ENCODE measurements around the gene MBD4.
"Not testable (repeated sequence)": the region's sequence is repeated elsewhere in the genome, so short reads cannot be mapped to it uniquely, and the experiment has no call there.

Gene MBD4

DNA sequence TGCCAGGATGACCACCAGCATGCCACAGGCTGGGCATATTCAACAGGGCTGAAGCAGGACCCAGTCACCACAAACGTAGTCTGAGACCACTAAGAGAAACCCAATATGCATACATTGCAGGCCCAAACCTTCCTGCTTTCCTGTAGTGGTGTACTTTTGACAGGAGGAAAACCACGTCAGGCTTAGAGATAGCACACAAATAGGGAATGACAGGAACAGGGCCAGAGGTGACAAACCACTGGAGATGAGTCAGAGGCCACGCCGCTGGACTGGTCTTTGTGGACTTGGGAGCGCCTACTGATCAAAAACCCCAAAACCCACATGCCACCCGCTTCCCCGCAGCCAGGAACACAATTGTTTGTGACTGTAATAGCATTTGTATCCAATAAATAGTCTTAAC, 7.7 kb downstream of the MBD4 start:
- no peak for DNase-seq (ENCODE audit: low read depth in 2 of 2)

DNA sequence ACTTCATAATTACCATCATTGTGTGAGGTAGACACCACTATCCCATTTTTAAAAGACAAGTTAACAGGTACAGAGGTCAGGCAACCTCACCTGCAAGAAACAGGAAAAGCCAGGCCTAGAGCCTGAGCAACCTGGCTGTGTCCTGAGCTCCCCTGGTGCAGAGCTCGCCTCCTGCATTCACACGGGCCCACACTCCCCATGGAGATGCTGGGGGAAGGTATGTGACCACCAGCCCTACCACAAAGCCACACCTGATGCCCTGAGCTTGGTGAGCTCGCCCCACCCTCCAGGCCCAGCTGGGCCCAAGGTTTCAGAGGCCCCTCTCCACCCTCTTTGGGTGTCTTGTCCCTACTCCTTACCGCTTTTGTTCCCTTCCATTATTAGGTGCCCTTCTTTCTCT, 10.1 kb downstream of the MBD4 start:
- no peak for DNase-seq (ENCODE audit: low read depth in 2 of 2)

DNA sequence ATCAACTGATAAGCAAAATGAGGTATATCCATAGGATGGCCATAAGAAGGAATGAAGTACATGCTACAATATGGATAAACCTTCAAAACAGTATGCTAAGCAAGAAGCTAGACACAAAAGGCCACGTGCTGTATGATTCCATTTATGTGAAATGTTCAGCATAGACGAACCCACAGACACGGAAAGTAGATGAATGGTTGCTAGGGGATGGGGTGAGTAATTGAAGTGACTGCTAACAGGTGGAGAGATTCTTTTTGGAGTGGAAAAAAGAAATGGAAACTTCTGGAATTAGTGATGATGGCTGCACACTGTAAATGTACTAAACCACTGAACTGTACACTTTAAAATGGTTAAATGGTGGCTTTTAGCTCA, 10.7 kb downstream of the MBD4 start:
- DNase-seq (ENCODE audit: low read depth in 2 of 2) = no peak

DNA sequence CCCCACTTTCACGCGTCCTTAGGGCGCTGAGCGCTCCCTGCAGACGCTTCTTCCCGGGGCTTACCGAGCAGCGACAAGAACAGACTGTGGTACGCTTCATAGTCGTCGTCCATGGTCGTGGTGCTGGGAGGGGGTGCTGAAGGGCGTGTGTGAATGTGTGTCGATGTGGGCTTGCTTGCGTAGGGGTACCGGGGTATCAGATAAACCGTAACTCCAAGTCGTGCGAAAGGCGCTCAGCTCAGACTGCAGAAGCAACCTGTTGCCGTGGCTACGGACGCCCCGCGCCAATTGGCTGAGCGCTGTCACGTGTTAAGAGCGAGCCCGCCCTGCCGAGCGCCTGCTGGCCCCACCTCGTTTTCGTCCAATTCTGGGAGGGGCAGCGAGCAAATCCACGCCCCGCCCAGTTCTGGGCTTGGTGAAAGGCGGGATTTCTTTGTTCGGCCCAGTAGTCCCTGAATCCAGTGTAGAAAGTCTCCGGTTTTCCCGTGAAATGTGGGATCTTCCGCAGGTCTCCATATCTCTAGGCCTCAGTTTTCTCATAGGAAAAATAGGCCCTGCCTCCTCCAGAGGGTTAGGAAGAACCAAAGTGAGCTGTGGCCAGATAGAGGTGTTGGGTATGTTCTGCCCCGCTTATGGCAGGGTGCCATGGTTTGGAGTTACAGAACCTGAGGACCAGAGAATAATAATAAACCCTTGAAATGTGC, 11.2 kb downstream of the MBD4 start, which contains the start of gene EFCAB12:
TSS of gene EFCAB12 (minus strand) at position 261 of the 704 bp plus-strand sequence. CDS start at position 113, 148 bp downstream.
- DNase-seq (ENCODE audit: low read depth in 2 of 2) = peak; percentile 62 to 66

DNA sequence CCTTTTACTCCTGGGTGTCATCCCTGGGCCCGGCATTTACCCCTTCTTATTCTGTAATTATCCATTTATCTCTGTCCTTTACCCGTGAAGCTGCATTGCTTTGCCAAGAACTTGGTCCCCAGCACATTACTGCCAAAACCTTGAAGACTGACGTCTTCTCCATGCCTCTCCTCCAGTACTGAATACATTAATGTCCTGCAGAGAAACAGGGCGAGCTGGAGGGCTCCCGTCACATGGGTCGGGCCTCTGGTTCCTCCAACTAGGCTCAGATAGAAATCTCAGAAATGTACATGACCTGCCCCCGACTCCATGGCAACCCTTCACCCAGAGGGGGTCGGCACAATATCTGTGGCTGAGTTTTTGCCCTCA, 11.8 kb downstream of the MBD4 start:
- DNase-seq (ENCODE audit: low read depth in 2 of 2) = no peak

DNA sequence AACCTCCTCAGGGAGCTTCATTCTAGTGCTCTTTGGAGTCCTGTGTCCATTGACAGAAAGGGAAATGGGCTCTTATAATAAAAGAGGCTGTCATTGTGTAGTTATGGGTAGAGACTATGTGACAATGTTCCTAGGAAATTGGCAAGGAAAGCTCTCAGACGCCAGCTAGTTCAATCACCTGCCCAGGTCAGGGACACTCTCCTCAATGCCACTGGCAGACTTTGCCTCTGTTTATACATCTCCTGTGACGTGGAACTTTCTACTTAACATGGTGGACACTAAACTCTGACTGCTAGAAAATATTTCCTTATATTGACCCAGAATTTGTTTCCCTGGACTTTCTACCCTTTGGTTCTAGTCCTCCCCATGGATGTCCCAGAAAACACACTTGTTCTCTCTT, 14.1 kb downstream of the MBD4 start:
- DNase-seq (ENCODE audit: low read depth in 2 of 2) = no peak

DNA sequence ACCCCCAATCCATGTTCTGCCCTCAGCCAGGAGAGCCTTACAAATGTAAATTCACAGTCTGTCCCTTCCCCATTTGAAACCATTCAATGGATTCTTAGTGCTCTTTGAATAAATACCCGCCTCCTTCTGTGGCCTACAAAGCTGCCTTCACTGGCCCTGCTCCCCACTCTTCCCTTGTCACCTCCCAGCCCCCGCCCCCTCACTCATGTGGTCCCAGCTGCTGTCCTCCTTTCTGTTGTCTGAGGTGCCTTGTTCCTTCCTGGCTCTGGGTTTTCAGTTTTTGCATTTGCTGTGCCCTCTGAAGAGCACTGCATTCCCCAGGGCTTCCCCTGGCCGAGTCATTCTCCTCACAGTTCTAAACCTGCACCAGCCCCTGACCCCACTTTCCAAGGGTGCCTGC, 14.5 kb downstream of the MBD4 start:
- DNase-seq (ENCODE audit: low read depth in 2 of 2) = no peak

DNA sequence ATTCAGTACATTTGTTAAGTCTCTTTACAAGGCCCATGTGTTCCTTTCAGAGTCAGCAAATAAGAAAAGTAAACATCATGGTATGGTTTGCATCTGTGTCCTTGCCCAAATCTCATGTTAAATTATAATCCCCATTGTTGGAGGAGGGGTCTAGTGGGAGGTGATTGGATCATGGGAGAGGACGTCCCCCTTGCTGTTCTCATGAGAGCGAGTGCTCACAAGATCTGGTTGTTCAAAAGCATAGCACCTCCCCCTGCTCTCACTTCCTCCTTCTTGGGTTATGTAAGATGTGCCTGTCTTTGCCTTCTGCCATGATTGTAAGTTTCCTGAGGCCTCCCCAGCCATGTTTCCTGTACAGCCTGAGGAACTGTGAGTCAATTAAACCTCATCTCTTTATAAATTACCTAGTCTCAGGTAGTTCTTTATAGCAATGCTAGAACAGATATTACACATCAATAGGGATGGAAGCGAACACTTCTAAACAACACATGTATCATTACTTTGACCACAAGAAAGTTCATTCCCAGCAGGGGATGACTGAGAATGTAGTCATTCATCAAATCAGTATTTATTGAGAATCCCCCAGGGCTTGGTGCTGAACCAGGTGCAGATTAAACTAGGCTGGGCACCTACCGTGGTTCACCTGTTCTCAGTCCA, 15.4 kb downstream of the MBD4 start:
- DNase-seq (ENCODE audit: low read depth in 2 of 2) = no peak

DNA sequence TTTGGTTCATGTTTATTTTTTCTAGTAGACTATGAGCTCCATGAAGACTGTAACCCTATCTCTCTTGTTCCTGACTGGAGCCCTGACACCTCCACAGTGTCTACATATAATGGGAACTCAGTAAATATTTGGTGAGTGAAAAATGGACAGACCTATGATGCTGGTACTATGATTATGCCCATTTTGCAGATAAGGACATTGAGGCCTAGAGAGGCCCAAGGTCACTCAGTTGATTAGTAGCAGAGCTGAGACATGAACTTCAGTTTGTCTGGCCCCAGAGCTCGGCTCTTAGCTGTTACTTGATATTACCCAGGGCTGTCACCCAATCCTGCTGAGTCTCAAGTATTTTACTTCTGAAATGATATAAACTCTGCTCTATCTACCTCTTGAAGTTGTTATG, 16.9 kb downstream of the MBD4 start:
- DNase-seq (ENCODE audit: low read depth in 2 of 2) = no peak

DNA sequence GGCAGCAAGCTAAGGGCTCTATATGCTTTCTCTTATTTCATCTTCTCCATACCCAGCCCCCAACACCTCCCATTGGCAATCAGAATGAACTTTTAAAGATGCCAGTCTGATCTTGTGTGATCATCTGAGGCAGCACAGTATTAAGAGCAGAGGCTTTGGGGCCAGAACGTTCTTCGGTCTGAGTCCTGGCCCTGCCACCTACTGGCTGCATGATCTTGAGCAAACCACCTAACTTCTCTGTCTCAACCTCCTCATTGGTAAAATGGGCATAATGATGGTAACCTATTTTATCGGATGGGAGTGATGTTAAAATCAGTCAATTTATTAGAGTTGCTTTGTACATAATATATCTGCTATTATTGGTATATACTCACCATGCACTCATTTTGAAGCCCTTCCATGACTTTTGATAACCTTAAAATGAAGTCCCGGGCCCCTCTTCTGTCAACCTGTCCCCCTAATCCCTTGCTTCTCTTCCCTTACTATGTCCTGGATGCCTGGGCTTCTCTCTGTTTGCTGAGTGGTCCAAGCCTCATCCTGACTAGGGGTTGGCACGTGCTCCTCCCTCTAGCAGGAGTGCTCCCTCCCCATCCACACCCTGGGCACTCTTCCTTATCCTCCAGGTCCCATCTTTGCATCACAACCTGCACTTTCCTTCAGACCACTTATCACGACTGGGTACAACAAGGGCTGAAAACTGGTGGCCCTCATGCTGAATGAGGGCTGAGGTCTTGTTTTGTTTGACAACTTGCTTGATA, 17.6 kb downstream of the MBD4 start:
- no peak for DNase-seq (ENCODE audit: low read depth in 2 of 2)

DNA sequence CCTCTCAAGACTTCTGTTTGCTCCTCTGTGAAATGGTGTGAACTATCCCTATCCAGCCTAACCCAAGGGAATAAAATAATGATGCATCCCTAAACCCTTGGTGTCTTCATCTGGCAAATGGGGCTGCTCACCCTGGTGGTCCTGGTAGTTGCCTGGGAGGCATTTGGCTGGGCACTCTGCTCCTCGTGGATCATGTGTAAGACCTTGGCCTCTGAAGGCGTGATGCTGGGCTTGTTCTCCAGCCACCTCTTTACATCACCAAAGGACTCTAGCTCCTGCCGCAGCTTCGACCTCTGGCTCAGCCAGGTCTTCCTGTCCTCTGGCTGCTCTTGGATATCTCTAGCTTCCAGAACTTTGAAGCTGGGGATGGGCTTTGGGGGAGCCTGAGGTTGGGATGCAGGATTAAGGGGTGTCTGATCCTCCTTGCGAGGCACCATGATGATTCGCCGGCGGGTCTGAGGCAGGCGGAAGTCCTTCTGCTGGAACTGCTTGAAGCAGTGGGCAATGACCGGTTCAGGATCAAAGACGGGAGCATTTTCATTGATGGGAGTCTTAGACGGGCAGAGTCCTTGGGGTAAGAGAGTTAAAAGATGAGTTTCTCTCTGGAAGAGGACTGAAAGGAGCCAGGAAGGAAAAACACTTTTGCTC, 18.4 kb downstream of the MBD4 start:
- no peak for DNase-seq (ENCODE audit: low read depth in 2 of 2)

DNA sequence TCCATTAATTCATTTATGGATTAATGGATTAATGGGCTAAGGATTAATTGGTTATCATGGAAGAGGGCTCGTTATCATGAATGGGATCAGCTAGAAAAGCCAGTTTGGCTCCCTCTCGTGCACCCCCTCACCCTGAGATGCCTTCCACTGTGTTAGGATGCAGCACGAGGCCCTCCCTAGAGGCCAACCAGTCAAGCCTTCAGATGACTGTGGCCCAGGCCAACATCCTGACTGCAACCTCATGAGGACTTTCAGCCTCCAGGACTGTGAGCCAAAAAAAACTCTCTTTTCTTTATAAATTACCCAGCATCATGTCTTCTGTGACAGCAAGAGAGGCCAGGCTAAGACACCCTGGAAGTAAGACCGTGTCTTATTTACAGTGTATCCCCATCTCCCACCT, 20.3 kb downstream of the MBD4 start:
- no peak for DNase-seq (ENCODE audit: low read depth in 2 of 2)

DNA sequence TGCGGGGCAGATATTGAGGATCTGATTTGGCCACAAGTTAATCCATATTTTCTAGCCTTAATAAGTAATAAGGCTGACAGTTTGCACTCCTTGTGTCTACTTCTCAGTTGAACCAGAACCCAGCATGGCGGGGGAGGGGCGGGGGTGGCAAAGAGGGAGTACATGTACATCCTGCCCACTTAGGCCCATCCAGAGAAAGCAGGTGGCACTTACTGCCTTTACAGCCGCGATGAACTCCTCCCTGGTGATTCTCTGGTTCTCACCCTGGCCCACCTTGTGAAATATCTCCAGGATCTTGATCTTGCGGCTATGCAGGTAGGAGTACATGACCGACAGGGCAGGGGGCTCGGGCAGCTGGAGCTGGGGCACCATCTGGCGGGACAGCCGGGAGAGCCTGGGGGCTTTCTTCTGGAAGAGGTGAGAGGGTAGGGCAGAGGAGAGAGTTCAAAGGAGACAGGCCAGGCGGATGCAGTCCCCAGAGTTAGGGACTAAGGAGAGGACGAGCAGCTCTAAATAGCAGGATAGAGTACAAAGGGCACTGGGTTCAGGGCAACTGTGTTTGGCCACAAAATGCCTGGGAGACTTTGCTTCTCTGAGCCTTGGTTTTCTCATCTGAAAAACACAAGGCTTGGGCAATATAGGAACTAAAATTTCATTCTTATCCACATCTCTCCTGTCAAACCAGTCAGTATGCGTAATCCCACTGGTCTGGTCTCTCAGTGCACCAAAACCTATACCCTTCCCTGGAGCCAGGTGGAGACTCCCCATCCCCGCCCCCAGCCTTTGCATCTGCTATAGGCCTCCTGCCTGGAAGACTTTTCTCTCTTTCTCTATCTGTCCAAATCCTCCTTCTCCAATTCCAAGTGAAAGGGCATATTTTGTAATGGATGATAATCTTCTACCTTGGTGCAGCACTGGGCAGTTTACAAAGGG, 21.4 kb downstream of the MBD4 start:
- no peak for DNase-seq (ENCODE audit: low read depth in 2 of 2)

DNA sequence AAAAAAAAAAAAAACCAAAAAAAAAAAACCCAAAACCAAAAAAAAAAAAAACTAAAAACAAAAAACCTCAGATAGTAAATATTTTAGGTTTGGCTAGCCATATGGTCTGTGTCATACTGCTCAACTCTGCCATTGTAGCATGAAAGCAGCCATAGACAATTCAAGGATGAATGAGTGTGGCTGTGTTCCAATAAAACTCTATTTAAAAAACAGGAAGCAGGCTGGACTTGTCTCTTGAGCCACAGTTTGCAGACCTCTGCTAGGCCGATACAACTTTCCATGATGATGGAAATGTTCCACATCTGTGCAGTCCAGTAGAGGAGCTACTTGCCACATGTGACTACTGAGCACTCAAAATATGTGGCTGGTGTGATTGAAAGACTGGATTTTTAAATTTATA, 22.4 kb downstream of the MBD4 start:
- no peak for DNase-seq (ENCODE audit: low read depth in 2 of 2)

DNA sequence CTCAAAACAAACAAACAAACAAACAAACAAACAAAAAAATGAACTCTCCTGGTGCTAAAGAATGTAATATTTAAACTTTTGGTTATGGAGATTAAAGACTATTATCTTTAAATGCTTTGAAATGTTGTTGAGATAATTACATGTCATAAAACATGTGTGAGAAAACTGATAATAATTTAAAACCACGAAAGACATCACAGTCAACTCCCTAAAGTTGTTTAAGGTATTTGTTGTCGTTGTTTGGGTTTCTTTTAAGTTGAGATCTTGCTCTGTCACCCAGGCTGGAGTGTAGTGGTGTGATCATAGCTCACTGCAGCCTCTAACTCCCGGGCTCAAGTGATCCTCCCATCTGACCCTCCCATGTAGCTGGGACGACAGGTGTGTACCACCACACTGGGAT, 23.3 kb downstream of the MBD4 start:
- no peak for DNase-seq (ENCODE audit: low read depth in 2 of 2)

DNA sequence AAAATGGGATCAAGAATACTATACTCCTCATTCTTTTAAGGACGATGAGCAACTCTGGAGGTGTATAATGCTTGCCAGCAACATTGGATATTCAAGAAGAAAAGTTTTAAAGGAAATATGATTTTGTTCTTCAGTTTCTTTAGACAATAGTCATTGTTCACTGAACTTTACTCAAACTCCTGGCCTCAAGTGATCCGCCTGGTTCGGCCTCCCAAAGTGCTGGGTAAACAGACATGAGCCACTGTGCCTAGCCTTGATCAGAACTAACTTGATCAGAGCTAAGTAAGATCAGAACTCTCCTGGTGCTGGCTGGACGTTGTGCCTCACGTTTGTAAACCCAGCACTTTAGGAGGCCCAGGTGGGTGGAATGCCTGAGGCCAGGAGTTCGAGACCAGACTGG, 23.9 kb downstream of the MBD4 start:
- no peak for DNase-seq (ENCODE audit: low read depth in 2 of 2)

DNA sequence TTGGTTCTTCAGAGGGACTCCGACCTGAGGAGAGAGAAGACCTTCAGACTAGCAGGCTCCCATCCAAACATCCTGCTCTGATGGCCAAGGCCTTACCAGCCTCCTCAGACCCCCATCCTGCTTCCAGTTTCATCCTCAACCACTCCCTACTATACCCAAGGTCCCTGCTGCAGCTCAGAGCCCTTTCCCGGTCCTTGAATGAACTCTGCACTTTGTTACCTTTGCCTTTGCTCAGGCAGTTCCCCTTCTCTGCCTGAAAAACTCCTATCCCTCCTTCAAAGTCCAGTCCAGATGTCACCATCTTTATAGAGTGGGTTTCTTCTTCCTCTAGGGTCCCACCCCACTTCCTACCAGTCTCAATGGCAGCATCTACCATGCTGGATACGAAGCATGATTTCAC, 24.4 kb downstream of the MBD4 start:
- DNase-seq (ENCODE audit: low read depth in 2 of 2) = no peak

DNA sequence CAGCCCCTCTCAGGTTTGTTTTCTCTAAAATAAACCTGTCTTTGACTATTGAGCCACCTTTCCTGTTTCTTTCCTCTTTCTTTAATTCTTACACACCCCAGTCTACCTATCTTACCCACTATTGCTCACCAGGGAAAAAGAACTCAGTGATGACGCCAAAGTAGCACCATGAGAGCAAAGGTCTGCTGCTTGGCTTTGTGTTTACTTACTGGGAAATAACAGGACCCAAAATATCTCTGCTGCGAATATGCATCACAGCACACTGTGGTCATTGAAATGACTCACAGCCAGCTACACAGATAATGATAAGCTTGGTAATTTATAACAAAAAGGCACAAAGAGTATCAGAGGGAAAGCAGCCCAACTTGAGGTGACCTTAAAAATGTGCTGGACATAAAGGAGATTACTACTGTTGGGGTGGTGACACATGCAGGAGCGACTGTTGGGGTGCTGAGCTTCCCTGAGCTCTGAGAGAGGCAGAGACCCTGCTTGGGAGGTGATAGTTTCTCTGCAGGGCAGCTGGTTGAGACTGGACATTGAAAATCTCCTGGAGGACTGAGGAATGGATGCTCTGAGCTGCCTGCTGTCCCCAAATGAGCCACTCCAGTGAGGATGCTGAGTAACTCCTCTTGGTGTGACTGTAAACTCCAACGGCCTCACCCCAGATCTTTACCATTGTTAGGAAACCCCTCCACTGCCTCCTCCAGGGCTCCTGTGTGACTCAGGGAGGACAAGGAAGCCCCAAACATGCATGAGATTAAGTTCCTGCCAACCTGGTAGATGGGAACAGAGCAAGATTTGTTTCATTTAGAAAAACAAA, 25.9 kb downstream of the MBD4 start:
- DNase-seq (ENCODE audit: low read depth in 2 of 2) = no peak

DNA sequence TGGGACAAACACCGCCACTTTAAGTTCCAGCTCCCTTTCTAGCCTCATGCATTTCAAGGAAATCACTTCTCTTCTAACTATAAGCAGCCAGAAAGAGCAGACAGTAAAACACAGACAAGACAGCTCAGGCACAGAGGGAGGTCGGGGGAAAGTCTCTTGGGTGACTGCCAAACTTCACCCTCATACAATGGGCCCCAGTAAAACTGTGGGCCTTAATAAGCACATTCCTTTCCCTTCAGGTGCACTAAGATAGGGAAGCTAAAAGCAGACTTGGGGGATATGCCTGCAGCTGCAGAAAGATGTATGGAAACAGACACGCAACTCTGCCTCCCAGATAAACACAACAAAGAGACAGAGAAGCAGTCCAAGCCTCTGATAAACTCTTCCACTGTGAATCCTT, 26.5 kb downstream of the MBD4 start:
- not testable (repeated sequence) for DNase-seq (ENCODE audit: low read depth in 2 of 2)

DNA sequence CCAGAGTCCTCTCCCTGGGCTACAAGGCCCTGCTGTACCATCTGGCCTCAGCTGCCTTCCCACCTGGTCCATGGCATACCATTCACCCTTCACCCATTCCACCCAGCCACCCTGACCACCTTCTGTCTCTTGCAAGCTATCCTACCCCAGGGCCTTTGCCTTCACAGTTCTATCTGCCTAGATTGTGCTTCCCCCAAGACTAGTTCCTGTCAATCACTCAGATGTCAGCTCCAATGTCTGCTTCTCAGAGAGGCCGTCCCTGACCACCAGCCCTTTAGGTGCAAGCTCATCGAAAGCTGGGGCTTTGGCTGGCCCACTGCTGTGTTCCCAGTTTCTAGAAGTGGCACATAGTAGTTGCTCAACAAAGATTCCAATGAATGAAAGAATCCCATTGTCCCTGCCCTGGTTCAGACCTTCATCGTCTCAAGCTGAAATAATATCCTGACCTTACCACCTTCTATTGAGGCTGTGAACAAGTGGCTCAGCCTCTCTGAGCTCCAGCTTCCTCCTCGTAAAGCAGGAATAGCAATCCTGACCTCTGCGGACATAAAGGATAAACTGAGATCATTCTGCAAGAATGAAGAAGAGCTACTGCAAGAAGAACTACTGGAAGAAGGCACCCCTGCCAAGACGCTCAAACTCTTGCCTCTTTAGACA, 27.1 kb downstream of the MBD4 start:
- DNase-seq (ENCODE audit: low read depth in 2 of 2) = no peak
